Hypothalamus (tissue), 51 donors: ENCODE measurements around the gene GHDC.
"Not testable (repeated sequence)": the region's sequence is repeated elsewhere in the genome, so short reads cannot be mapped to it uniquely, and the experiment has no call there.

Experiments
- DNase-seq, 51 donors: peaks; one replicate each; lab custom pipeline; 2025; lab: John Stamatoyannopoulos, UW

GHDC gene

DNA sequence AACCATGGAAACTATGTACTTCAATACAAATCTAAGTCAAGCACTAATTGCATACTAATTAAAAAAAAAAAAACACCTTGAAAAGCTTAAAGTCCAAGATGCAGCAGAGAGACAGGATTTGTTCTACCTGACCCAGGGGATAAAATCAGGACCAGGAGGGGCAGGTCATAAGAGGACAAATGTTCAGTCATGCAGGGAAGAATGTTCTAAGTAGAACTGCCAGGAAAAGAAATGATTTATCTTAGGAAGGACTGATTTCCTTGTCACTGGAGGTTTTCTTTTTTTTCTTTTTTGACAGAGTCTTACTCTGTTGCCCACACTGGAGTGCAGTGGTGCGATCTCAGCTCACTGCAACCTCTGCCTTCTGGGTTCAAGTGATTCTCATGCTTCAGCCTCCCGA is 9.1 kb upstream of the GHDC start:
- no peak for DNase-seq

DNA sequence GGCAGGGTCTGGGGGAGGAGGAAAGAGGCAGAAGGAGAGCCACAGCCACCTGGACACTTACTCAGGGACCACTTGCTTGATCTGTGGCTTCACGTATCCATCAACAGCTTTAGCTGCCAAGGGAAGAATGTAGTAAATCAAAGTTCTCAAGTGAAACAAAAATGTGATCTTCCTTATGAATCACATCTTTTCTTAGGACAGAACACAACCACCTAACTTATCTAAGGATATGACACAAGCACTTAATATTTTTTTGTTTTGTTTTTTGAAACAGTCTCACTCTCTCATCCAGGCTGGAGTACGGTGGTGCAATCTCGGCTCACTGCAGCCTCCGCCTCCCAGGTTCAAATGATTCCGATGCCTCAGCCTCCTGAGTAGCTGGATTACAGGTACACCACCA is 8.4 kb upstream of the GHDC start:
- DNase-seq = no peak

DNA sequence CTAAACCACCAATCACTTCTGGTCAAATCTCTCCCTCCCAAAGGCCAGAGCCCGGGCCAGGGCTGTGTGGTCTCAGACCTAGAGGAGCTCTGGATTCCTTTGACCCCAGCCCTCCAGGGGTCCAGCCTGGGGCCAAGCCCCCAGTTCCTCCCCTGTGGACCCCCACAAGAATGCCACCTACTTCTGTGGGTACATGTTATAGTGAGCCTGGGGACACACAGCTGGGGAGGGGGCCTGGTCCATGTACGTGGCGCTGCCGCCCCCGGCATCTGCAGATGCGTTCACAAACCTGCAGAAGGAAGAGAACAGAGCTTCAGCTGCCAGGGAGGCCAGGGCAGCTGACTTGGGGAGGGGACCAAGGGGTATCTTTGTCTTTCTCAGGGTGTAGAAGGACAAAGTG is 7.9 kb upstream of the GHDC start:
- DNase-seq = no peak

DNA sequence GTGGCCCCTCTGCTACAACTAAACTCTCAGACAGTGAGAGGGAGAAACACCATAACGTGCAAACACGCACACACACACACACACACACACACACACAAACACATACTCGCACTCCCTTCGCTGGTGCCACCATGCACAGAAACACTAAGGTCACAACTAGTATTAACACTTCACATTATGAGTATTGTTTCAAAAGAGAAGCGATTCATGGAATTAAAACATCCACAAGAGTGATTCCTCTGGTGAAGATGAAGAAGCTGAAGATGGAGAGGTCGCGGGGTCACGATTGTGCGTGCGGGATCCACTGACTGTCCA is 7.1 kb upstream of the GHDC start:
- DNase-seq = no peak

- peak in 28 of 51 donors; percentile 6 to 66 (median 32) for DNase-seq
Measured at GRCh38 chr17:42200706-42201457, 6.6 kb upstream of the GHDC start.

DNA sequence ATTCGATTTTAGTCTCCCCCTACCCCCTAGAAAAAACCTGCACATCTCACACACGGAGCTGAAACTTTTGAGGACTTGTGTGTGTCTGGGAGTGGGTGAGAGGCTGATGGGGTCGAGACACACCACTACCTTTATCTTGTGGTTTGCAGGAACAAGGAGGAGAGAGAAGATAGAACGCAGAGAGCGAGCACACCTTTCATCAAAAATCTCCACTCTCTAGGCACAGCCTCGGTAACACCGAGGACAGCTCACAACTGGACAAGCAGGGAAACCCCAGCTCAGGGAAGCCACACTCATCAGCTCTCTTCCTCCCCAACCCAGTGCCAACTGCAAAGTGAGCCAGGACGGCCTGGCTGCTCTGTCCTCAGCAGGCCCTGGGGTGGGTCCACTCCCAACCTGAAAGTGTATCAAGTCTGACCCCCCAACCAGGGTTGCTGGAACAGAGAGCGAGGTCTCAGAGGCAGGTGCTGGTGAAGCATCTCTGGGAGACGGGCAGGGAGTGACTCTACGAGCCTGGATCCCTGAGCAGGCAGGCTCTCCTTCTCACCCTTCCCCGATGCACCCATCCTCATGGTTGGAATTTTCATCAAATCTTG is 5.2 kb upstream of the GHDC start:
- no peak for DNase-seq

DNA sequence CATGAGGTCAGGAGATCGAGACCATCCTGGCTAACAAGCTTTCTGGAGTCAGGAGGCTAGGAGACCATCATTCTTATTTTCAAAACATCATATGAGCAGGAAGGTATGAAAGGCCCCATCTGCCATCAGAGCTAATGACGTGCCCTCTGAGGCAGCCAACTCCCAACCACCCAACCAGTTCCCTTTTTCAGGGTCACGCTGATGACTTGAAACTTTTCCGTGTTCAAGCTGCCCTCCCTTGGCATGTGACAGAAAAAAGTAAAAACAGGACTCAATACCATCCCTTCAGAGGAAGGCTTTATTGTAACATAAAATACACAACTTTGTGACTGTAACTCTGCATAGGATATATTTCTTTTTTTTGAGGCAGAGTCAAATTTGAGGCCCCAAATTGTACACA is 4.6 kb upstream of the GHDC start:
- peak in 2 of 51 donors; percentile 5 to 10 for DNase-seq

DNA sequence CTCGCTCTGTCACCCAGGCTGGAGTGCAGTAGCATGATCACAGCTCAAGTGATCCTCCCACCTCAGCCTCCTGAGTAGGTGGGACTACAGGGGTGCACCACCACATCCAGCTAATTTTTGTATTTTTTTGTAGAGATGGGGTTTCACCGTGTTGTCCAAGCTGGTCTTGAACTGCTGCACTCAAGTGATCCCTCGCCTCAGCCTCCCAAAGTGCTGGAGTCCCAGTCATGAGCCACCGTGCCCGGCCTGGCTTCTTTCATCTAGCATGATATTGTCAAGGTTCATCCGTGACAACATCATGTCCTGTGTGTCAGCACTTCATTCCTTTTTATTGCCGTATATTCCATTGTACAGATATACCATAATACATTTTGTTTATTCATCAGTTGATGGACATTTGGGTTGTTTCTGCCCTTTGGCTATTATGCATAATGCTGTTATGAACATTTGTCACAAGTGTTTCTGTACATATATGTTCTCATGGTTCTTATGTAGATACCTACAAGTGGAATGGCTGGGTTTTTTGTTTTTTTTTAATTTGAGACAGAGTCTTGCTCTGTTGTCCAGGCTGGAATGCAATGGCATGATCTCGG is 3.4 kb upstream of the GHDC start:
- no peak for DNase-seq

DNA sequence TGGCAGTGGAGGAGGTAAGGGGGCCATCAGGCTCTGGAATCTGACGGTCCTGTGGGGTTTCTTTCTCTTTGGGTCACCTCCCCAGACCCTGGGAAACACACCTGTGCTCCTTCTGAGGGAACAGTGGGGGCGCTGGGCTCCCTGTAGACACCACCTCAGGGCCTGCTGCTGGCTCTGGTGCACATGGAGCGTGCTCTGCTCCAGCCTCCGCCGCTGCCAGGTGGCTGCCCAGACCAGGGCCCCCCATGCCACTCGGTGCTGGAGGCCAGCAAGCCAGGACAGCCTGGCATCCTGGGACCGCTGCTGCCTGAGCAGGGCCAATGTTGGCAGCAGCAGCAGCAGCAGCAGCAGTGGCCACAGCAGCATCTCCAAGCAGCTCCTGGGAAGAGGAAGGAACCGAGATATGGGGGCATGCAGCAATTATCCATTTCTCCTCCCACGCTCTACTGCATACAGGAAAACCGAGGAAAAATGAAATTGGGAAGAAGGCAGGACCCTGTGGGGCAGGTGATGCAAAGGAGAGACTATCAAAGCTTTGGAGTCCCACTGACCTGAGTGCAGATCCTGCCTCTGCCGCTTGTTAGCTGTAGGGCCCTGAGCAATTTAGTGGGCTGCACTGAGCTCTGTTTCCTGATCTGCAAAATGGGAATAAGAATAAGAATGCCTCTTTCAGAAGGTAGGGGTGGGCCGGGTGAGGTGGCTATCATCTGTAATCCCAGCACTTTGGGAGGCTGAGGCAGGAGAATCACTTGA is 902 bp downstream of the GHDC start:
- DNase-seq = no peak

DNA sequence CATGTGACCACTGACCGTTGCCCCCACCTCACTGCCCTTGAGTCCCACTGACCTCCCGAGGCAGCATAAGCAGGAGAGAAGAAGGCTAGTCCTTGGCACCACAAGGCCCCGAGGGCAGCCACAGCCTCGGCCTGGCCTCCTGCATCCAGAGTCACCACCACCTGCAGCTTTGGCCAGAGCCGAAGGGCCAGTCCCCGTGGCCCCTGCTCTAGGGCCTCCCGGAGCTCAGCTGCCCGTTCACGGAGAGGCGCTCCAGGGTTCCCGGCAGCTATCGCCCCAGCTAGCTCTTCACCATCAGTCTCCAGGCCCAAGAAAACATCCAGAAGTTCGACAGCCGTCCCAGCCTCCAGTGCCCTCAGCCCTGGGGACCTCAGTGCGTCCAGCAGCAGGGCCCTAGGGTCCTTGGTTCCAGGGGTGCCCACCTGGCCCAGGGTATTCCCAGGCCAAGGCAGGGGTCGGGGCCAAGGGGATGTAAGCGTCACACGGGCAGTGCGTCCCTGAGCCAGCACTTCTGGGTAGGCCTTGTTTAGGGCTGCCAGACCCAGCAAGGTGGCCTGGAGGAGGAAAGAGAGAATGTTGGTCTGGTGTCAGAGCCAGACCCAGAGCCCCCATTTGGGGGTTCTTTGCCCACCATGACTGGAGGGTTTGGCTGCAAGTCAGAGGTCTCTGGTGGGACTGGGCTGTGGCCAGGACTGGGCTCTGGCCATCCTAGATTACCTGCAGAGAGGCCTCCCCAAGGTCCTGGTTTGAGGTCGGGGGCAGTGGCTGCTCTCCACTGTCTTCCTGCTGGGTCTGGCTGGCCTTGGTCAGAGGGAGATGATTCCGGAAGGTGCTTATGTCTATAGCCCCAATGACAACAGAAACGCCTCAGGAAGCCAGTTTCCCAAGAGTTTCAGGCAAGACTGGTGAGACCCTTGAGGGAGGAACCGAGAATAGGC is 1.8 kb downstream of the GHDC start:
- no peak for DNase-seq

DNA sequence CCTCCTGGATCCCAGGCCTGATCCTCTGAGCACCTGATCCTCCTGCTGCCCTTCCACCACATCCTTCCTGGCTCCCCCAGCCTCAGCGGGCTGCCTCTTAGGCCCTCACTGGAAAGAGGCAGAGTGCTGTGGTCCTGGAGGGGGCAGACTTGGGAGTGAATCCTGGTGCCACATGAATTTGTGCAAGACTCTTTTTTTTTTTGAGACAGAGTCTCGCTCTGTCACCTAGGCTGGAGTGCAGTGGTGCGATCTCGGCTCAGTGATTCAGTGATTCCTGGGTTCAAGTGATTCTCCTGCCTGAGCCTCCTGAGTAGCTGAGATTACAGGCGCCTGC is 3.1 kb downstream of the GHDC start:
- no peak for DNase-seq

GRCh38 chr17:42190491-42191274 is 3.6 kb downstream of the GHDC start:
- no peak for DNase-seq

DNA sequence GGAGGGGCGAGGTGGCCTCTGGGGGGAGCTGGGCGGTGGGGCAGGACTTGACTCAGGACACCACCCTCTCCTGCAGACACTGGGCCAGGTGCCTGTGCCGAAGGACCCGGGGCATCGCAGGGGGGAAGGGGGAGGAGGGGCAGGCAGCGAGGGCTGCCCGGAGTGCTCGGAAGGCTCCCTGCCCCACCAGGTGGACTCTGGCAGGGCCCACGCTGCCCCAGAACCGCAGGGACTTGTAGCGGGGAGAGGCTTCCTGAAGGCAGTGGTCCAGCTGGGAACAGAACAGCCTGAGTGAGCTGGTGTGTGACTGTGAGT is 4.7 kb downstream of the GHDC start:
- no peak for DNase-seq

- no peak for DNase-seq
Measured at GRCh38 chr17:42188749-42189650, 5.3 kb downstream of the GHDC start.

GRCh38 chr17:42187833-42188232 is 6.5 kb downstream of the GHDC start:
- no peak for DNase-seq

- DNase-seq = not testable (repeated sequence)
Measured at GRCh38 chr17:42186191-42186590, 8.1 kb downstream of the GHDC start.

- DNase-seq = no peak
Measured at GRCh38 chr17:42185621-42185930, 8.7 kb downstream of the GHDC start.

- DNase-seq = no peak
Measured at GRCh38 chr17:42184713-42185620, 9.3 kb downstream of the GHDC start, which contains the start of gene HCRT. Gene HCRT (minus strand): TSS chr17:42185452. CDS start chr17:42185365, 87 bp downstream.
